ENCODE data around the gene SLC22A2.
"Not testable (repeated sequence)": the region's sequence is repeated elsewhere in the genome, so short reads cannot be mapped to it uniquely, and the experiment has no call there.

SLC22A2 gene

GRCh38 chr6:160258346-160259142 lies at the start of gene SLC22A2:
Gene SLC22A2, minus strand, starts transcription at chr6:160258821. Its CDS starts 64 bp downstream, at chr6:160258757.
- DNase-seq = no peak

GRCh38 chr6:160305926-160306713 lies 47.5 kb upstream of the SLC22A2 start:
- no peak for DNase-seq

GRCh38 chr6:160303806-160304205 lies 45.2 kb upstream of the SLC22A2 start:
- no peak for DNase-seq

GRCh38 chr6:160302431-160303082 lies 43.9 kb upstream of the SLC22A2 start:
- not testable (repeated sequence) for DNase-seq

GRCh38 chr6:160301339-160301738 lies 42.7 kb upstream of the SLC22A2 start:
- no peak for DNase-seq

GRCh38 chr6:160300076-160300695 lies 41.6 kb upstream of the SLC22A2 start:
- no peak for DNase-seq

- DNase-seq = no peak
These were observed 40.9 kb upstream of the SLC22A2 start for GRCh38 chr6:160299559-160299958.

GRCh38 chr6:160298121-160298520 lies 39.5 kb upstream of the SLC22A2 start:
- DNase-seq = no peak

GRCh38 chr6:160297310-160297709 lies 38.7 kb upstream of the SLC22A2 start:
- DNase-seq = no peak

- DNase-seq = no peak
These were observed 35.2 kb upstream of the SLC22A2 start for GRCh38 chr6:160293844-160294243.

- DNase-seq = no peak
These were observed 27.0 kb upstream of the SLC22A2 start for GRCh38 chr6:160285541-160286105.

GRCh38 chr6:160284575-160284974 lies 26.0 kb upstream of the SLC22A2 start:
- DNase-seq = no peak

- no peak for DNase-seq
These were observed 23.8 kb upstream of the SLC22A2 start for GRCh38 chr6:160282444-160282843.

- DNase-seq = no peak
These were observed 21.2 kb upstream of the SLC22A2 start for GRCh38 chr6:160279850-160280249.

GRCh38 chr6:160278786-160279310 lies 20.2 kb upstream of the SLC22A2 start:
- DNase-seq = no peak

- no peak for DNase-seq
These were observed 19.7 kb upstream of the SLC22A2 start for GRCh38 chr6:160278311-160278710.

GRCh38 chr6:160277546-160277945 lies 18.9 kb upstream of the SLC22A2 start:
- DNase-seq = no peak

- DNase-seq = no peak
These were observed 18.5 kb upstream of the SLC22A2 start for GRCh38 chr6:160277144-160277543.

GRCh38 chr6:160276126-160276525 lies 17.5 kb upstream of the SLC22A2 start:
- DNase-seq = no peak

GRCh38 chr6:160275511-160276003 lies 16.9 kb upstream of the SLC22A2 start:
- DNase-seq = no peak

- no peak for DNase-seq
These were observed 16.4 kb upstream of the SLC22A2 start for GRCh38 chr6:160274871-160275510.

GRCh38 chr6:160273750-160274149 lies 15.1 kb upstream of the SLC22A2 start:
- DNase-seq = no peak
